ENCODE measurements around the gene ZNF467.

- TF ChIP-seq CTCF (IDR thresholded peaks at IDR 0.05) (no peak), POLR2A (IDR thresholded peaks at IDR 0.05) (no peak), POLR2AphosphoS5 (IDR thresholded peaks at IDR 0.05) (no peak)
These were observed 21.7 kb upstream of the ZNF467 start for GRCh38 chr7:149795126-149795525.
